Transverse colon (tissue), 4 donors: ENCODE results near the gene LPCAT3. TPM values are rescaled to one million over a fixed set of nuclear protein-coding genes. Genes with fewer than 3 reads are reported as not detected.
A peak's percentile ranks its signal among the peaks of the same experiment; 100 is the strongest.

Source experiments
- DNase-seq: peaks from one replicate; pipeline ENCODE4 v3.0.0-alpha.2; 2019
- H3K27ac ChIP-seq, 4 donors: fragments of 200-600 bp; sonication (generic); 2 replicates each; pipeline ENCODE4 v1.5.1; 2016 to 2018; ENCODE audit warnings: inconsistent platforms in 4 of 4
- H3K27me3 ChIP-seq: fragments of 200-600 bp; sonication (generic); 2 replicates; pipeline ENCODE4 v1.5.1; 2017; ENCODE audit warnings: inconsistent platforms
- H3K36me3 ChIP-seq, 4 donors: fragments of 200-600 bp; sonication (generic); 2 replicates each; pipeline ENCODE4 v1.5.1; 2017 to 2019; ENCODE audit warnings: inconsistent platforms in 4 of 4
- H3K4me1 ChIP-seq, 4 donors: fragments of 200-600 bp; sonication (generic); 2 replicates each; pipeline ENCODE4 v1.5.1; 2017 to 2020; ENCODE audit warnings: inconsistent platforms in 4 of 4
- H3K4me3 ChIP-seq, 4 donors: fragments of 200-600 bp; sonication (generic); 1 replicate in 1 of 4; 2 replicates in 3 of 4; pipeline versions ENCODE4 v1.5.1 to v1.6.1; 2017 to 2019; ENCODE audit warnings: inconsistent platforms in 4 of 4
- H3K9me3 ChIP-seq, 2 donors: fragments of 200-600 bp; sonication (generic); 2 replicates each; pipeline ENCODE4 v1.5.1; 2017 to 2019; ENCODE audit warnings: inconsistent platforms in 2 of 2
- CTCF ChIP-seq, 5 experiments: fragments of 200-600 bp in 3 of 5; fragments of 450-650 bp in 2 of 5; sonication (generic) in 3 of 5; IDR thresholded peaks; 1 replicate in 2 of 5; 2 replicates in 3 of 5; pipeline ENCODE4 v1.5.1; 2016 to 2017; ENCODE audit warnings: antibody characterized with exemption in 5 of 5, inconsistent platforms in 3 of 5, mild to moderate bottlenecking in 2 of 5, moderate library complexity in 1 of 5
- EP300 ChIP-seq: sonication (generic); formaldehyde crosslinking; IDR thresholded peaks from one replicate; pipeline ENCODE4 v1.6.1; 2017; ENCODE audit warnings: antibody characterized with exemption, low read depth
- POLR2A ChIP-seq: fragments of 450-650 bp; IDR thresholded peaks from one replicate; pipeline ENCODE4 v1.6.1; 2016; ENCODE audit warnings: antibody characterized with exemption, mild to moderate bottlenecking, moderate library complexity
- POLR2AphosphoS5 ChIP-seq, 3 donors: sonication (generic); formaldehyde crosslinking; IDR thresholded peaks; one replicate each; pipeline ENCODE4 v1.6.1; 2016; ENCODE audit warnings: antibody characterized with exemption in 3 of 3
- WGBS, 2 donors: methylation state at CpG; one replicate each; pipeline ENCODE4 v1.1.5; 2018; ENCODE audit warnings: low coverage in 1 of 2; 5-methylcytosine and 5-hydroxymethylcytosine counted together
- in situ Hi-C, 4 donors: fragments of 200-750 bp; cut with MboI; loops; one replicate each; pipeline versions ENCODE4 v1.15.0 to v1.15.1; 2017; ENCODE audit warnings: low sequenced_read_pairs in 3 of 4, low pct_ligation_motif_present in 1 of 4, low pct_unique_long_range_greater_than_20kb in 1 of 4
- intact Hi-C: fragments of 100-400 bp; cut with DNase I; formaldehyde crosslinking; loops from one replicate; pipeline ENCODE4 v1.15.1; 2023; ENCODE audit warnings: low total_unique reads
- total RNA-seq, 4 donors: library from RNA; depleted of rRNA; stranded (reverse); fragments of >200 nt; gene quantifications; one replicate each; pipeline ENCODE4 v1.1.0, GENCODE V29; 2016

LPCAT3 gene
- total RNA-seq, 4 donors from 2014 or later = 56.1 to 271 (median 111) TPM

DNA sequence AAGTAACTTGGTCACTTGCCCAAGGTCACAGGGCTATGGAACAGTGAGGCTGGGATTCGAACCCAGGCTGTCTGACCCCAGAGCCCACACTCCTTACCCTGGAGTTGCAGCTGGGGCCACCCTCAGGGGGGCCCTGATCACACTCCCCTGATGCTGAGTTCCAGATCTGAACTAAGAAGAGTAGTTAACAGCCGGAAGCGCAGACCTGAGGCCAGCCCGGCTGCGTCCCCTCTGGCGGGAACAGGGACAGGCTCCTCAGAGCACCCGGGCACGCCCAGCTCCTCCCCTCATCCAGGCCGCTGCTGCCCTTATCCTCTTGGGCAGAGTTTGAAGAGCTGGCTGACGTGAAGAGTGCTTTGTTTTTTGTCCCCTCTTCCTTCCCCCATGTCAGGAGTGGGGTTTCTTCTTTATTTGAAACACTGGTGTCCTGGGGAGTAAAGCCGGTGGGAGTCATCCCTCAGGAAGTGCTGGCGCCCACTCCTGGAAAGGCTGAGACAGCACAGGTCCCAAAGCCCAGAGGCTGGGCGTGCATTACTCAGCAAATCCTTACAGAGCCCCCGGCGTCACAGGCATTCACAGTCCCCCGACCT lies 56.5 kb downstream of the LPCAT3 start:
- peak overlapping the region; percentile 89 to 95 (median 94) for H3K27ac ChIP-seq
- in situ Hi-C loops (no loop called here), intact Hi-C loops (loop anchor here (10.0 kb wide), 1 partner anchor 143 kb away; the partner anchor contains the start of gene C1RL)
- H3K27me3 ChIP-seq = no peaks in the 10 kb centered on the region
- H3K4me3 ChIP-seq = peak overlapping the region in 3 of 4 donors; percentile 8 to 62 (median 54)
- WGBS, 2 donors = 0 to 5% methylated on average over 2 to 15 of the region's 16 CpGs
- DNase-seq = peak; percentile 85
- peaks cover 0 to 11% (median 2%) of the 10 kb centered on the region in 4 donors for H3K36me3 ChIP-seq
- H3K9me3 ChIP-seq = no peaks in the 10 kb centered on the region
- H3K4me1 ChIP-seq = peaks cover 23 to 65% (median 41%) of the 10 kb centered on the region in 4 donors
- no peak for TF ChIP-seq EP300
- TF ChIP-seq CTCF (IDR thresholded peaks at IDR 0.05) = peak; percentile 33 to 76 (median 46)
- TF ChIP-seq POLR2AphosphoS5 (IDR thresholded peaks at IDR 0.05) = peak in 2 of 3 donors; percentile 28 to 82
- TF ChIP-seq POLR2A = peak; percentile 48

DNA sequence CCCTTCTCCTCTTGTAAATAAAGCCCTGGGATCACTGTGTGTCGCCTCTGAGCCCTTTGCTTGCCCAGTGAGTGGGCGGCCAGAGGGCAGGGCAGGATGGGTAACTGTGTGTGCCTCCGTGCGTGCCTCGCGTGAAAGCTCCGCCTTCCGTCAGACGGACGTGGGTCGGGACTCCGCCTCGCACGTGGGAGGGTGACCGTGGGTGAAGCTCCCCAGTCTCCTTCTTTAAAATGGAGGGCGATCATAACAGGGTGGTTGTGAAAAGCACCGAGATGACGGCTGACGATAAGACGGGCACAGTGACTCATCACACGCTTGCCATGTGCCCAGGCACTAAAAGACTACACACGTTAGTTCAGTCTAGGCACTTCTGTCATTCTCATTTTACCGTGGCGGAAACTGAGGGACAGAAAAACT lies 57.0 kb downstream of the LPCAT3 start:
- H3K36me3 ChIP-seq = peaks cover 0 to 6% (median 0%) of the 10 kb centered on the region in 4 donors
- DNase-seq = peak; percentile 83
- 19% methylated on average over 24 of the region's 24 CpGs; no CpG with 5 or more reads in 1 of the 2 donors for WGBS, 2 donors
- peak overlapping the region; percentile 89 to 95 (median 94) for H3K27ac ChIP-seq
- intact Hi-C loops = loop anchor here (10.0 kb wide), 1 partner anchor 144 kb away; the partner anchor contains the start of gene C1RL
- no peaks in the 10 kb centered on the region for H3K9me3 ChIP-seq
- TF ChIP-seq EP300 (no peak), POLR2AphosphoS5 (IDR thresholded peaks at IDR 0.05) (peak in 2 of 3 donors; percentile 7 to 22), CTCF (IDR thresholded peaks at IDR 0.05) (no peak), POLR2A (no peak)
- H3K4me3 ChIP-seq = peak overlapping the region in 3 of 4 donors; percentile 8 to 62 (median 54)
- in situ Hi-C loops = no loop called here
- H3K27me3 ChIP-seq = no peaks in the 10 kb centered on the region
- peaks cover 23 to 62% (median 41%) of the 10 kb centered on the region in 4 donors for H3K4me1 ChIP-seq

DNA sequence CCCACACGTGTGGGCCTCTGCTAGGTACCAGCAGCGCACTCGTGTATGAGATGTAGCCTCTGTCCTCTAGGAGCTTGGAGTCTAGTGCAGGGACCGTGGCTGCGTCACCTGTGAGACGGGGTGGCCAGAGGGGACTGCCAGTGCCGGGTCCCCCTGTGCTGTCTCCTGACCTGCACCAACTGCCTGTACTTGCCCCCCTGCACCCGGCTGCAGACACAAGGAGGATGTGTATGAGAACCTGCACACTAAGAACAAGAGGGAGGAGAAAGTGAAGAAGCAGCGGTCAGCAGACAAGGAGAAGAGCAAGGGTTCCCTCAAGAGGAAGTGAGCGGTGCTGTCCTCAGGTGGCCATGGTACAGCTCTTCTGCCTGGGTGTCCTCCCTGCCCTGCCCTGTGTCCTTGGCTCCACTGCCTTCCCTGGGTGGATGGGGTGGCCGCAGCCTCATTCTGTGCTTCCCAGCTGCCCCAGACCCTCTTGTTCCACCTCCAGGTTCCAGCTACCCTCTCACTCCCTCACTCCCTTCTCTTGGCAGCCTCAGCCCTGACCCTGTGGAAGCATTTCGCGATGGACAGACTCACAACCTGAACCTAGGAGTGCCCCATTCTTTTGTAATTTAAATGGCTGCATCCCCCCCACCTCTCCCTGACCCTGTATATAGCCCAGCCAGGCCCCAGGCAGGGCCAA lies 57.5 kb downstream of the LPCAT3 start:
- peak overlapping the region; percentile 89 to 95 (median 94) for H3K27ac ChIP-seq
- peak overlapping the region in 2 of 4 donors; percentile 54 to 62 for H3K4me3 ChIP-seq
- H3K36me3 ChIP-seq = peaks cover 0 to under 1% (median 0%) of the 10 kb centered on the region in 4 donors
- peak; percentile 58 for DNase-seq
- WGBS, 2 donors = 35 to 74% methylated on average over 2 to 12 of the region's 13 CpGs
- H3K9me3 ChIP-seq = no peaks in the 10 kb centered on the region
- intact Hi-C loops = loop anchor here (10.0 kb wide), 1 partner anchor 144 kb away; the partner anchor contains the start of gene C1RL
- in situ Hi-C loops = no loop called here
- no peaks in the 10 kb centered on the region for H3K27me3 ChIP-seq
- TF ChIP-seq CTCF (IDR thresholded peaks at IDR 0.05) (peak in 1 of 5 experiments; percentile 35), POLR2A (no peak)
- peaks cover 23 to 57% (median 38%) of the 10 kb centered on the region in 4 donors for H3K4me1 ChIP-seq
